ENCODE data around the gene USP32.
"Not testable (repeated sequence)": the region's sequence is repeated elsewhere in the genome, so short reads cannot be mapped to it uniquely, and the experiment has no call there.

USP32 gene

GRCh38 chr17:60315650-60316049 lies 76.3 kb downstream of the USP32 start:
- no peaks in the 10 kb centered on the region for H3K36me3 Mint-ChIP-seq
- DNase-seq (ENCODE audit: low spot score in 2 of 2) = no peak
- H3K27ac Mint-ChIP-seq = no peak overlapping the region
- H3K4me3 Mint-ChIP-seq = no peak overlapping the region
- peaks cover 20% of the 10 kb centered on the region for H3K4me1 Mint-ChIP-seq
- no peaks in the 10 kb centered on the region for H3K9me3 Mint-ChIP-seq
- no peak for ATAC-seq

GRCh38 chr17:60314900-60315299 lies 77.0 kb downstream of the USP32 start:
- peak; percentile 78 for ATAC-seq
- H3K4me3 Mint-ChIP-seq; DNase-seq (ENCODE audit: low spot score in 2 of 2); H3K27ac Mint-ChIP-seq; H3K36me3 Mint-ChIP-seq; H3K9me3 Mint-ChIP-seq: not testable (repeated sequence)
- H3K4me1 Mint-ChIP-seq = peaks cover 18% of the 10 kb centered on the region

- Mint-ChIP-seq H3K9me3 (no peaks in the 10 kb centered on the region), H3K36me3 (no peaks in the 10 kb centered on the region), H3K4me1 (peaks cover 18% of the 10 kb centered on the region), H3K27ac (no peak overlapping the region), H3K4me3 (no peak overlapping the region)
- DNase-seq (ENCODE audit: low spot score in 2 of 2) = no peak
- ATAC-seq = no peak
These were observed 77.5 kb downstream of the USP32 start for GRCh38 chr17:60314423-60314822.

GRCh38 chr17:60311936-60312335 lies 80.0 kb downstream of the USP32 start:
- peaks cover 18% of the 10 kb centered on the region for H3K4me1 Mint-ChIP-seq
- no peaks in the 10 kb centered on the region for H3K9me3 Mint-ChIP-seq
- H3K27ac Mint-ChIP-seq = no peak overlapping the region
- DNase-seq (ENCODE audit: low spot score in 2 of 2) (no peak), ATAC-seq (no peak)
- H3K36me3 Mint-ChIP-seq = peaks cover 5% of the 10 kb centered on the region
- H3K4me3 Mint-ChIP-seq = no peak overlapping the region

- Mint-ChIP-seq H3K4me3 (no peak overlapping the region), H3K4me1 (peaks cover 18% of the 10 kb centered on the region), H3K36me3 (peaks cover 5% of the 10 kb centered on the region), H3K27ac (no peak overlapping the region), H3K9me3 (no peaks in the 10 kb centered on the region)
- DNase-seq (ENCODE audit: low spot score in 2 of 2) (no peak), ATAC-seq (no peak)
These were observed 80.7 kb downstream of the USP32 start for GRCh38 chr17:60311186-60311585.

GRCh38 chr17:60305141-60305540 lies 86.8 kb downstream of the USP32 start:
- peak overlapping the region; percentile 13 for H3K27ac Mint-ChIP-seq
- ATAC-seq (peak; percentile 67), DNase-seq (ENCODE audit: low spot score in 2 of 2) (no peak)
- no peaks in the 10 kb centered on the region for H3K9me3 Mint-ChIP-seq
- peaks cover 18% of the 10 kb centered on the region for H3K4me1 Mint-ChIP-seq
- H3K36me3 Mint-ChIP-seq = peaks cover 11% of the 10 kb centered on the region
- H3K4me3 Mint-ChIP-seq = no peak overlapping the region

- DNase-seq (ENCODE audit: low spot score in 2 of 2) = no peak
- peaks cover 18% of the 10 kb centered on the region for H3K4me1 Mint-ChIP-seq
- H3K27ac Mint-ChIP-seq = no peak overlapping the region
- H3K9me3 Mint-ChIP-seq = no peaks in the 10 kb centered on the region
- no peak overlapping the region for H3K4me3 Mint-ChIP-seq
- peaks cover 11% of the 10 kb centered on the region for H3K36me3 Mint-ChIP-seq
- ATAC-seq = no peak
These were observed 87.4 kb downstream of the USP32 start for GRCh38 chr17:60304502-60304901.

- no peak overlapping the region for H3K4me3 Mint-ChIP-seq
- DNase-seq (ENCODE audit: low spot score in 2 of 2) (no peak), ATAC-seq (no peak)
- H3K36me3 Mint-ChIP-seq = peaks cover 11% of the 10 kb centered on the region
- H3K9me3 Mint-ChIP-seq = no peaks in the 10 kb centered on the region
- peaks cover 18% of the 10 kb centered on the region for H3K4me1 Mint-ChIP-seq
- no peak overlapping the region for H3K27ac Mint-ChIP-seq
These were observed 88.4 kb downstream of the USP32 start for GRCh38 chr17:60303406-60304099.

GRCh38 chr17:60301649-60302048 lies 90.3 kb downstream of the USP32 start:
- no peak overlapping the region for H3K27ac Mint-ChIP-seq
- DNase-seq (ENCODE audit: low spot score in 2 of 2) (no peak), ATAC-seq (no peak)
- H3K9me3 Mint-ChIP-seq = no peaks in the 10 kb centered on the region
- H3K36me3 Mint-ChIP-seq = peaks cover 6% of the 10 kb centered on the region
- H3K4me3 Mint-ChIP-seq = no peak overlapping the region
- peaks cover 18% of the 10 kb centered on the region for H3K4me1 Mint-ChIP-seq

GRCh38 chr17:60300949-60301348 lies 91.0 kb downstream of the USP32 start:
- Mint-ChIP-seq H3K9me3 (no peaks in the 10 kb centered on the region), H3K4me3 (no peak overlapping the region), H3K36me3 (peaks cover 6% of the 10 kb centered on the region), H3K4me1 (peaks cover 18% of the 10 kb centered on the region), H3K27ac (no peak overlapping the region)
- no peak for DNase-seq (ENCODE audit: low spot score in 2 of 2)
- ATAC-seq = no peak

- Mint-ChIP-seq H3K4me1 (peaks cover 13% of the 10 kb centered on the region), H3K9me3 (no peaks in the 10 kb centered on the region), H3K27ac (no peak overlapping the region), H3K36me3 (peaks cover 6% of the 10 kb centered on the region), H3K4me3 (no peak overlapping the region)
- DNase-seq (ENCODE audit: low spot score in 2 of 2) (no peak), ATAC-seq (no peak)
These were observed 91.9 kb downstream of the USP32 start for GRCh38 chr17:60300011-60300410.

- Mint-ChIP-seq H3K4me3 (no peak overlapping the region), H3K4me1 (no peaks in the 10 kb centered on the region), H3K36me3 (peaks cover 13% of the 10 kb centered on the region), H3K27ac (no peak overlapping the region), H3K9me3 (no peaks in the 10 kb centered on the region)
- DNase-seq (ENCODE audit: low spot score in 2 of 2) (no peak), ATAC-seq (no peak)
These were observed 94.1 kb downstream of the USP32 start for GRCh38 chr17:60297760-60298401.

GRCh38 chr17:60296177-60296576 lies 95.8 kb downstream of the USP32 start:
- Mint-ChIP-seq H3K4me1 (no peaks in the 10 kb centered on the region), H3K27ac (no peak overlapping the region), H3K36me3 (peaks cover 13% of the 10 kb centered on the region), H3K4me3 (no peak overlapping the region), H3K9me3 (no peaks in the 10 kb centered on the region)
- ATAC-seq = no peak
- DNase-seq (ENCODE audit: low spot score in 2 of 2) = no peak

GRCh38 chr17:60293580-60294335 lies 98.2 kb downstream of the USP32 start:
- H3K36me3 Mint-ChIP-seq = peaks cover 13% of the 10 kb centered on the region
- no peak for ATAC-seq
- no peak overlapping the region for H3K4me3 Mint-ChIP-seq
- no peaks in the 10 kb centered on the region for H3K9me3 Mint-ChIP-seq
- no peak overlapping the region for H3K27ac Mint-ChIP-seq
- DNase-seq (ENCODE audit: low spot score in 2 of 2) = no peak
- H3K4me1 Mint-ChIP-seq = no peaks in the 10 kb centered on the region

GRCh38 chr17:60292697-60293096 lies 99.2 kb downstream of the USP32 start:
- no peak for DNase-seq (ENCODE audit: low spot score in 2 of 2)
- no peaks in the 10 kb centered on the region for H3K4me1 Mint-ChIP-seq
- H3K4me3 Mint-ChIP-seq = no peak overlapping the region
- no peaks in the 10 kb centered on the region for H3K9me3 Mint-ChIP-seq
- ATAC-seq = no peak
- H3K36me3 Mint-ChIP-seq = peaks cover 16% of the 10 kb centered on the region
- no peak overlapping the region for H3K27ac Mint-ChIP-seq

GRCh38 chr17:60284709-60285108 lies 107.2 kb downstream of the USP32 start:
- DNase-seq (ENCODE audit: low spot score in 2 of 2) (no peak), ATAC-seq (no peak)
- H3K4me3 Mint-ChIP-seq = no peak overlapping the region
- no peaks in the 10 kb centered on the region for H3K9me3 Mint-ChIP-seq
- peaks cover 17% of the 10 kb centered on the region for H3K36me3 Mint-ChIP-seq
- no peak overlapping the region for H3K27ac Mint-ChIP-seq
- H3K4me1 Mint-ChIP-seq = no peaks in the 10 kb centered on the region

All from stimulated activated effector memory CD8-positive, alpha-beta T cell treated with anti-CD3 and anti-CD28 coated beads, Interleukin-12 subunit alpha, Interleukin-12 subunit beta, amount 100 ng/mL, for 72 hours (primary cell).